GM19455 (cell line): ENCODE data around the gene BRME1.

ENCODE experiments used
- ATAC-seq: cut with Tn5 transposase; IDR thresholded peaks from one replicate; pipeline ENCODE4 v1.9.1; 2021; ENCODE audit not compliant: unreplicated experiment

BRME1 gene

DNA sequence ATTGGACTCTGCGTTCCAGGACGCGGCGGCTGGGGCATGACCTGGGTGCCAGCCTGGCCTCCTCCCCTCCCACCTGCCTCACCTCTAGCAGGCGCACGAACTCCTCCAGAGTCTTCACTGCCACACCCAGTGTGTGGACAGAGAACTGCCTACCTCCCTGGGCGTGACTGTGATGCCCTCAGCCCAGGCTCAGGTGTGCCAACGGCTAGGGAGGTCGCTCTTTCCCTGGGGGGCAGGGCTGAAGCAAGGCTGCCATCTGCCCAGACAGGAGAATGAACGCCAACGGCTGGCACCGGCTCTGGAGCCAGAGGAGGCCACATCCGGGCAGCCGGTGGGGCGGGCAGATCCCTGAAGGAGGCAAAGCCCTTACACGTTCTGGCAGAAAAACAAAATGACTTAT lies 17.6 kb downstream of the BRME1 start:
- no peak for ATAC-seq

DNA sequence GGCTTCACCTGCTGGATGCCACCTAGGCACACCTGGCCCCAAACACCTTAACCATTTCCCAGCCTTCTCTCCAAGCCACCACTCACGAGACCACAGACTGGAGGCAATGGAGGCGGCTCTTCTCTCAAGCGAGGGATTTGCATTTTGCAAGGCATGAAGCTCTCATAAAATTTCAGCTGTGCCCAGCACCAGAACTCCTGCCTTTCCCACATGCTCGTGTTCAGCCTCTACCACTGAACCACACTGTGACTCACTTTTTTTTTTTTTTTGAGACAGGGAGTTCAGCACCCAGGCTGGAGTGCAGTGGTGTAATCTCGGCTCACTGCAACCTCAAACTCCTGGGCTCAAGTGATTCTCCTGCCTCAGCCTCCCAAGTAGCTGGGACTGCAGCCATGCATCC lies 18.4 kb downstream of the BRME1 start:
- no peak for ATAC-seq

DNA sequence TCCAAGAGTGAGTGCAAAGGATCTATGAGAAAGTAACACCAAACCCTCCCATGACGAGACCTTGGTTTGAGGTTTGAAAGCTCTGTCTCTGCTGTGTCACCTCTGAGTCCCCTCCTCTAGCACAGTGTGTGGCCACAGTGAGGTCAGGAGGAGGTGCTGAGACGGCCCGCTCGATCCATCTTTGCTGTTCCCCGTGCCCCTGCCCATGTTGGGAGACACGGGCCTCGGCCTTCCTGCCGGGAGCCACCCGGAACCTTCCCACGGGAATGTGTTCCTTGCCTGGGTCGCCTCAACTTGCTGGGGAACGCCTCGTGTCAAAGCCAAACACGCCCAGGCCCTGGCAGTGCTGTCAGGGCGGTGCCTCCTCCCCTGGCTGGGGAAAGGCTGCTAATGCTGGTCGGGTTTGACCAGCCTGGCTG lies 18.9 kb downstream of the BRME1 start:
- no peak for ATAC-seq

DNA sequence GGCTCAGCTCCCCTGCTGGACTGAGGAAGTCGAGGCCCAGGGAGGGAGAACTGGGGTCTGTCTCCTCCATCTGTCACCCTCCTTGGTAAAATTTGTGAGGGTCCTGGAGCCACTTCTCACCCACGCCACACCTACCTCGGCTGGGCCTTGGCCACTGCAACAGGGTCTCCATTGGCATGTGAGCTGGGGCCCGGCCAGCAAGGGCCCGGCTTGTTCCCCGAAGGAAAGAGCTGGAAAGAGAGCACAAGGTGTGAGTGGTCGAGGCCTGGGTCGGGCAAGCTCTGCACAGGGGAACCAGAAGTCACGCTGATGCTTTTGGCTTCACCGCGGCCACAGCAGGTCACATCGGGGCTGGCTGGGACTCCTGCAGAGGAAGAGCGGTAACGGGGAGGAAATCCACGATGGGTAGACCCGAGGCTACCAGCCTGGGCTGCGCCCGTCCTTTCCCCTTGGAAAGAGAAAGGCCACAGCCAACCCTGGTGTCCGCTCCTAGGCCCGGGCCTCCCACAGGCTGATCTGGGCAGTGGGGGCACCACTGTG lies 20.0 kb downstream of the BRME1 start:
- ATAC-seq = no peak

DNA sequence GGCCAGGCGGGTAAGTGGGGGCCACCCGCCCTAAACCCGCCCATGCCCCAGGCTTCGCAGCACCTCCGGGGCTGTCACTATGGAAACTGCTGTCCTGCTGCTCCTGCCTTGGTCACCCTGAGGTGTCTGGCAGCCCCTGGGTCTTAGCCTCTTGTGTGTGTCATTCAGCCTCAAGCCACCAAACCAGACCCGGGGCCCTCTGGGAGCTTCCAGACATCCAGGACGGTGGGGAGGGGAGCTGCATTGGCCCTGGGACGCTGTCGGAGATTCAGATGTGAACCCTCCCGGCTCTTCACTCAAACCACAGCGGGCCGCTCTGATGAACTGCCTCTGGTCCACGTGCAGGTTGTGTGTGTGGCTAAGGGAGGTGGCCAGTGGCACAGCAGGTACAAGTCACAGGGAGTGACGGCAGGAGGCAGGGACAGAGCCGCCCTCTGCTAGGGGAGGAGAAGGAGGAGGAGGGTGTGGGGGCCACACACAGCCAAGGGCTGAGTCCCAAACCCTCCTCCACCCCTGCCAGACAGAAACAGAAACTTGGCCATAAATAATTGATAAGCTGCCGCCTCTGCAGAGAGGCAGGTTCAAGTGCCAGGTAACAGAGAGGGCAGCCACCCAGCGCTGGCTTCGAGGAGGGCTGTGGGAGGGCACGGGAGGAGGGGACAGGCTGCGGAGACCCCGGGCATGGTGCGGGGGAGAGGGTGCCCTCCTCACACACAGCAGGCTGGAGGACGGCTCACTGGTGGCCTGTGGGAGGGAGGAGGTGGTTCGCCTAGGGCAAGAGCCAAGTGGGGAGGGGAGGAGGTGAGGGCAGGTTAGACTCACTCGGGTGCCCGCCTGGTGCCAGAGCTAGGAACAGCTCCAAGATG lies 21.0 kb downstream of the BRME1 start:
- ATAC-seq = no peak

DNA sequence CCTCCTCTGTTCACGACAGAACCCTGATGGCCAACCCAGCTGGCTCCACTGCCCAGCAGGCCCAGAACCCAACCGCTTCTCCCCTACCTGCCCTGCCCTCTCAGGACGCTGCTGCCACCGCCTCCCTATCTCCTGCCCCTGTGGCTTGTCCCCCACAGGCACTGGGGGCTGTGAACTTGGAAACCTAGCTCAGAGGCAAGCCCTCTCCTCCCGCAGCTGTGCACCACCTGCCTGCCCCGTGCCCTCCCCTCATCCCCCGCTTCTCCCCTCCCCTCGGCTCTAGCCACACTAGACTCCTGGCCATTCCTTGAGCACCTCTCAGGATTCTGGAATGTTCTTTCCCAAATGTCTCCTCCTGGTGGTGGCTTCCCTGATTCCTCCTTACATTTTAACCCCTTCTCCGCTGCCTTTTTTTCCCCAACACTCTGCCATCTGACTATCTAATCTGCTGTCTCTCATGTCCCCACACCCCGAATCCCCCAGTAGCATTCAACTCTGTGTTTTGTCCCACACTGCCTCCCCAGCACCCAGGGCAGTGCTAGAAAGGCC lies 22.3 kb downstream of the BRME1 start:
- no peak for ATAC-seq

DNA sequence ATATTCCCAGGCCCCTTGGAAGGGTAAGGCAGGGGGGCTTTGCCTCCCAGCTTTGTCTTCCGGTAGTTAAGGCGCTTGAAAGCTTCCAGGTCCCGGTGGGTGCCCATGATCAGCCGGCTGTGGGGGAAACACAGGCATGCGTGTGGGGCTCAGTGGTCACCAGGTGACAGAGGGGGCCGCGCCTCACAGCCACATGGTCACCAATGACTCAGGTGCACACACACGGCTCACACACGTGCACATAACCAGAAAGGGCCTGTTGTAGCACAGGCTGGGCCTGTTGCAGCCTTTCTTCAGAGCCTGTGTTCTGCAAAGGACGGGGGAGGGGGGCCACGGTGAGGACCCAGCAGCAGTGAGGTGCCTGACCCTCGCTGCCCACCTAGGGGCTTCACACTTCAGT lies 23.1 kb downstream of the BRME1 start:
- no peak for ATAC-seq

DNA sequence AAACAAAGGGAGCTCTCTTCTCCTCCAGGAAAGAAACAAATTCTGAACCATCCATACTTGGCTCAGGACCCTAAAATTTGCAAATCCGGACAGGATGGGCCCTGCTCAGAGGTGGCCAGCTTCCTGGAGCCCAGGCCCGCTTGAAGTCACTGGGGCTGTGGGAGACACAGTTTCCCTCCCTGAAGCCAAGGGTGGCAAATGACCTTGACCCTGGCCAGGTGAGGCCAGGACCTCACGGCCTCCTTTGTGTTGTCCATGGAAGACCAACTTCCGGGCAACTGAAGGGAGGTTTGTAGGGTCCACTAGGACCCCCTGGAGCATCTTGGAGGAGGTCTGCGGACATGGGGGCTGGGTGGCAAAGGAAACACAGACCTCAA lies 23.5 kb downstream of the BRME1 start:
- ATAC-seq = no peak

DNA sequence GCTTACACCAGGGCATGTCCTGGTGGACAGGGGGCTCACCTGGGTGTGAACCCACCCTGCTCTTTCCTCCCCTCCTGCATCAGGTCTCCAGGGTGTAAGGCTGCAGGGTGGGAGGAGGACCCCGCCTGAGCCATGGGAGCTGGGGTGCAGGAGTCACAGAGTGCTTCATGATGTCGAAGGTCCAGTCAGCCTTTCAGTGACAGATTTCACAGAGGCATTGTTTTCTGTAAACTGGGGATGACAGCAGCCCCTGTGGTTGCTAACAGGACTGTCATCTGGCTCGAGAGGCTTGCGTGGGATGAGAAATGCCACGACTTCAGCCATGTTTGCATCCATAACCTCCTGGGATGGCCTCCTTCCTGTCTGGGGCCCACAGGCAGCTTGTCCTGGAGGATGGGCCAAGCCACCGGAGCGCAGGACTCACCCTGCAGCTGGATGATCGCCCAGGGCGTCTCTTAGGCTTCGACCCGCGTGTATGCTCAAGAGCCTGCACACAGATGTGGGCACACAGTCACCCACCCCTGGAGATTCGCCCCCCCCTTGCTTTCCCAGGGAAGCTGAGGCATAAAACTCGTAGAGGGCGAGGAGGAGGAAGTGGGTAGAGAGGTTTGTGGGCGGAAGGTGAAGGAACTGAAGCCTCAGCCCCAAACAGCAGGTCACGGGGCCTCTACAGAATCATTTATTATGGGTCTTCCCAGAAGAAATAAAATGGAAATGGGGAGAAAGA lies 24.1 kb downstream of the BRME1 start:
- ATAC-seq = no peak

DNA sequence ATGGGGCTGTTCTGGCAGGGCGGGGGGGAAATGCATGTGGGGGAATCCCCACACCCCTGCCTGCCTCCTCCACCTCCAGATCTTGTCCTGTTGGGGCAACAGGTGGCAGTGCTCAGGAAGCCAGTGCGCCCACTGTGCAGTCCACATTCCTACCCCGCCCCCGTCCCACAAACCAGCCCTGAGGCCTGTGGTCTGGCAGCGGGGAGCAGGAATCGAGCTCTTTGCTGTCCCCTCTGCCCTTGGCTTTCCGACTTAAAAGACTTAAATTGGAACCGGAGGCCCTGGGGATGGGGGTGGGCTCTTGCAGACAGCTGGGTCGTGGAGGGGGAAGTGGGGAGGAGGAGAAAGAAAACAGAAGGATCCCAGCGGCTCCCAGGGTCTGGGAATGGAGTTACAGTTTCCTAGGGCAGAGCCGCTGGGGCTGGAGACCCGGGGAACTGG lies 24.6 kb downstream of the BRME1 start:
- ATAC-seq = no peak

DNA sequence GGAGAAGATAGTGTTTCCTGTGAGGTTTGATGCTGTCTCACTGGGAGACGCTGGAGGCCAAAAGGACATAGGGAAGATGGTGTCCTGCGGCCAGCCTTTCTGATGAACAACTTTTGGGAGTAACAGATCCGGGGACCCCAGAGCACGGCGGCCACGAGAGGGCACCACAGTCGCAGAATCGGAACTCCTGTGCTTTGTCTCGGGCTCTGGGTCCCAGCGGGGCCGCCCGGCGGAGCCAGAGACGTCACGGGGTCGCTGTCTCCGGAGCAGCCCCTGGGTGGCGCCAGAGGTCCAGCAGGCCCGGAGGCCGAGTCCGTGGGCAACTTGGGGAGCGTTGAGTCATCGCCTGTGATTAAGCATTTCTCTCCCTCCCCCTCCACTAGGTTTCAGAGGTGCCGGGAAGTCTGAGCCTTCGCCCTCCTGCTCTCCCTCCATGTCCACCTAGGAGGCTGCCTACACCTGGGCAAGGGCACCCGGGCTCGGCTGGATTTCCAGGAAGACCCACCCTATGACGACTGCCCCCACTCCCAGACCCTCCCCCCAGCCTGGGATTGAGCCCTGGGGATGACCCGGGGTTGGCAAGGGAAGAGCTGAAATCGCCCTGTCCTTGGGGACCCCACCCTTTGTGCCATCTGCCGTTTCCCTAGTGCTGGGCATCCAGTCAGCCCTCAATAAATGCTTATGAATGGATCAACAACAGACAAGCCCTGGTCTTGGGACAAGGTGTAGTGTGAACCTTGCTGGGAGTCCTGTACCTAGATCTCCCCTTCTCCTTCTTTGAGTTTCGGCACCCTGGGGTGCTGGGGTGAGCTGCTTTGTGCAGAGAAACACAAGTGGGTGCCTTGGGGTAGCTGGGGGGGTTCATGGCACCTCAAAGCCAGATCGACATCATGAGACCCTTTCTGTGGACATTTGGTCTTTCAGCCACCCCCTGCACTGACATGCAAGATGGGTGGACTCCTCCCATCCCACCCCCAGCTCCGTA lies 25.6 kb downstream of the BRME1 start:
- peak; percentile 75 for ATAC-seq

DNA sequence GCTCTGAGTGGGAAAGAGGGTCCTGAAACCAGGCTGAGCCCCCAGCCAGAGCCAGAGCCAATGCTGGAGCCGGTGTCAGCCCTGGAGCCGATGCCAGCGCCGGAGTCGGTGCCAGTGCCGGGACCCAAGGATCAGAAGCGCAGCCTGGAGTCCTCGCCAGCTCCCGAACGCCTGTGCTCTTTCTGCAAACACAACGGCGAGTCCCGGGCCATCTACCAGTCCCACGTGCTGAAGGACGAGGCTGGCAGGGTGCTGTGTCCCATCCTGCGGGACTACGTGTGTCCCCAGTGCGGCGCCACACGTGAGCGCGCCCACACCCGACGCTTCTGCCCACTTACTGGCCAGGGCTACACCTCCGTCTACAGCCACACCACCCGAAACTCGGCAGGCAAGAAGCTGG lies 28.6 kb downstream of the BRME1 start:
- ATAC-seq = no peak

DNA sequence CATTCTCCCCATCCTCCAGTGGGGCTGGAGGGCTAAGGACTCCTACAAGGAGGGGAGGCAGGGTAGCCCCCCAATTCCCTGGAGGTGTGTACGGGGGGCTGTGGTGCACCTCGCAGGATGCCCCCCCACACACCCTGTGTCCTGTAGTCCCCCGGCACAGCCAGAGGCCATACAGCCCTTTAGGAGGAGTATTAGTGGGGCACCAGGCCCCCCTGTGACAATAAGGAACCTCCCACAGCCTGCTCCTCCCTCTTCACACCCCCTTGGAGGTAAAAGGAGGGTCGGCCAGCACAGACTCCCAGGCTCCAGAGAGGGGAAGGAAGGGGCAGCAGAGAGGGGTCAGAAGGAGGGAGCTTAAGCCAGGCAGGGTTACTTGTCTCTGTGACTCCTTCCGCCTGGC lies 29.1 kb downstream of the BRME1 start, which contains the start of gene NANOS3:
NANOS3 (plus strand) TSS at position 301 of the 400 bp plus-strand sequence. CDS start 115 bp downstream, outside the sequence.
- ATAC-seq = no peak

DNA sequence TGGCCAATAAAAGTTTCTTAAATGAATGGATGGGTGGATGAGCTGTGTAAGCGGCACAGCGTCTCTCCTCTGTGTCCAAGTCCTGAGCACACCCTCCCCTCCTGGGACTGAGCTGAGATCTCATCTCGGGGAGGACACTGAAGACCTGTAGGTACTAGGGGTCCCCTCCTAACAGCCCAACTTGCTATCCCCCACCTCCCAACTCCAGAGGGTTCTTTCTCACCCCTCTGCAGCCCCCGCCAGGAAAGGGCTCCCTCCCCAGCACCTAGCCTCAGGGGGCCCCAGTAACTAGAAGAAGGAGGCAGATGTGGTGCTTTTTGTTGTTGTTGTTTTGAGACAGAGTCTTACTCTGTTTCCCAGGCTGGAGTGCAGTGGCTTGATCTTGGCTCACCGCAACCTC lies 30.1 kb downstream of the BRME1 start:
- ATAC-seq = no peak

DNA sequence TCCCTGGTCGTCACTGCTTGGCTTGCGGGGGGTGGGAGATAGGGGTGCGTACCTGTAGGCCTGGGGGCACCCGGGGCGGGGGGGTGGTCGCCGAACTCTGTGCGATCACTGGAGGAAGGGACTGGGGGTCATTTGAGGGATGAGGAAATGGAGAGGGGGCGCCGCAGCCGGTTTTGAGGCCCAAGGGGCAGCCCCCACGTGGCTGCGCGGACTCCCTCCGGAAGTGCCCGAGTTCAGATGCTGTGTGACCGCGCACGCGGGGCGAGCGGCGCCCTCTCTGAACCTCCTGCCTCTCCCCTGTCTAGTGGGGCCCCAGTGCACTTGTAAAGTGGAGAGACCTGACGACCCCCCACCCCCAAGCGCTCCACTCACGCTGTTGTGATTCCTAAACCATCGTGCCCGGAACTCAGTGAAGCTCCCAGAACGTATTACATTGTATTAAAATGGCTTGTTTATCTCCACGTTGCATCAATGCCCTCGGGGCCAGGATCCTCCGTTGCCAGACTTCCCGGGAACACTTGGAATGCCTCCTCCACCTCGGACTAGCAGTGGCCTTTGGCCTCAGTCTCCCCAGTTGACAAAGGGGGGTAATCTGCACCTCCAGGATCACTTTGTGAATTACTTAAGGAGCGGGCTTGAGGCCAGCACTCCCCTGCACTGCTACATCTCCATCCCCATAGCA lies 31.9 kb downstream of the BRME1 start:
- ATAC-seq = no peak

DNA sequence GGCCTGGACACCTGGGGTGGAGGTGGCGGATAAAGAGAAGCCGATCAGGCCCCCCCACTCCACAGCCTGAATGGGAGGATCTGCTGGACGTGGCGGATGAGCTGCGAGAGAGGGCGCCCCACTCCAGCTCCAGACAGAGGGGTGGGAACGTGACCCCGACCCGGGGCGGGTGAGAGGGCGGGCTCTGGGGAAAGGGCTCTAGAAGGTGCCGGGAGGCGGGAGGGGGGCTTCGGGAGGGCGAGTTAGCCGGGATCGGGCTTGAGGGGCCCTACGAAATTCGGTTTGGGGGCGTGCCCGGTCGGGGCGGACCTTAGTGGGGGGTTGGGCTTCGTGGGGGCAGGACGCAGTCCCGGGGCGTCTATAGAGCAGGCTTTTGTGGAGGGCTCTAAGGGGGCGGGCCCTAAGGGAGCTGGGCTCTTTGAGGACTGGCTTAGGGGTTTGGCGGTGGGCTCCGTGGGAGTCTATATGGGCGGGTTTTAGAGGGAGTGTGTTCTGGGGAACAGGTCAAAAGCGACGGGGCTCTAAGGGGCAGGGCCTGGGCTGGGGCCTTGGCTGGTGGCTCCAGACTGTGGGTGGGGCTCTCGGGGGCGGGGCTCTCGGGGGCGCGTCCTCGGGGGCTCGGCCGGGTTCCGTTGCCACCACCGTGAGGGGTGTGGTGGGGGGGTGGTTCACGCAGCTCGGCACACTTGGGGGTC lies 33.1 kb downstream of the BRME1 start:
- no peak for ATAC-seq

DNA sequence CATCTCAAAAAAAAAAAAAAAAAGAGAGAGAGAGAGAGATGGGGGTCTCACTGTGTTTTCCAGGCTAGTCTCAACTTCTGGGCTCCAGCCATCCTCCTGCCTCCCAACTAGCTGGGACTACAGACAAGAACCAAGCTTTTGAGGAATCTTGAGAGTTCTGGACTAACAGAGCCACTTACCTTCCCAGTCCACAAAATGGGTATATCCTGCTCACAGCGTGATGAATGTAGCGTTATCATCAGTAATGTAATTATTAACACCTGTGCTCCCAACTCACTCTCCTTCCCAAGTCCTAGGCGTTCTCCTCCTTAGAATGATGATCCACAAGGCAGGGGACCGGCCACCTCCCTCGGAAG lies 33.6 kb downstream of the BRME1 start:
- no peak for ATAC-seq

DNA sequence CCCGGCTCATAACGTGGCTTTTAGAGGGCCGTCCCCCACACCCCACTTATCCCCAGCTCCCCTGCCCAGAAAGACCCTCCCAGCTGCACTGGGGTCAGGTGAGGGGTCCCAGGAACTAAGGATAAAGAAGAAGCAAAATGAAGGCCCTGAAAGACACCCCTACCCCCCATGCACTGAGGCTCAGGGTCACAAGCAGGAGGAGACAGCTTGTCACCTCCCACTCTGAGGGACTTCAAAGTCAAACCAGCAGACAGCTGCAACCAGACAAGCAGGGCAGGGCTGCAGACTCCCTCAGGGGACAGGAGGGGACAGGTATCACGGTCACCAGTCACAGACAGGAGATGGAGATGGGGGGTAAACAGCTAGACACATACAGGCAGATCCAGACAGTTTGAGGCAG lies 35.0 kb downstream of the BRME1 start:
- no peak for ATAC-seq

DNA sequence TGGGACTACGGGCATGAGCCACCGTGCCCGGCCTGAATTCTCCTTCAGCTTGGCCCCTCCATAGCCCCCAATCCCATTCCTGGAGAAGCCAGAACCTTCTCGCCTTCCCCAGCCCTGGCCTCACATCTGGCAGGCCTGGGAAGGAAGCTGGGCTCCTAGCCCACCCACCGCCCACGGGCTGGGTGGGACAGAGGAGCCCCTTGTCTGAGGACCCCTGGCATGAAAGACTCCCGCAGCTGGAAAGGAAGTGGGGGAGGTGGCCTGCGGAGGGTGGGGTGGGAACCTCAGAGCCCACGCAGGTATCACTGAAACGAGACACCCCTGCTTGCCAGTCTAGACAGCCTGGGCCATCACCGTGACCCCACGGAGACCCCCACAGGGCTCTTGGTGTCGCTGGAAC lies 36.6 kb downstream of the BRME1 start:
- ATAC-seq = no peak
